Ureter (tissue), 1 donor: ENCODE data around the gene FOXD4L1. TPM values are rescaled to one million over a fixed set of nuclear protein-coding genes. Genes with fewer than 3 reads are reported as not detected.
"Not testable (repeated sequence)": the region's sequence is repeated elsewhere in the genome, so short reads cannot be mapped to it uniquely, and the experiment has no call there.

Experiments used
- DNase-seq: peaks from one replicate; pipeline ENCODE4 v3.0.0-alpha.2; 2020; ENCODE audit warnings: low spot score
- total RNA-seq: library from RNA; stranded (reverse); gene quantifications from one replicate; pipeline ENCODE4 v1.2.4, GENCODE V29; 2023
- donor health status: DM: yes; HTN: yes; CAD: no.

The FOXD4L1 gene
- 0.39 TPM for total RNA-seq

DNA sequence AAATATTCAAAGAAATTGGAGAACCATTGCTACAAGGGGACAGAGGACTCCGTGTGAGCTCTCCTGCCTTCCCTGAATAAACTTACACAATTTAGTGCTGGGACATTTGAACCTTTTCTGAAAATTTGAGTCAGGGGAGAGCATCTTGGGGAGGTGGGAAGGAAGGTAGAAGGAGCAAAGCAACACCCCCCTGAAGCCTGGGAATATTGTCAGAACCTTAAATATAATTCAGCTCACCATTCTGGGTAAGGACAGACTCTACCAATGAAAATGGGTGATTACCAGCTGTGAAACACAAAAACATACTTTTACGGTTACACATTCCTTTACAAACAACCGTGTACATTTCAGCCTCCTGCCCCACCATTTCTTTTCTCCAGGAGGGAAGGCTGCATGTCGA, at the start of gene FOXD4L1:
TSS of gene FOXD4L1 (plus strand) at position 301 of the 400 bp plus-strand sequence. CDS start 592 bp downstream, outside the sequence.
- not testable (repeated sequence) for DNase-seq

DNA sequence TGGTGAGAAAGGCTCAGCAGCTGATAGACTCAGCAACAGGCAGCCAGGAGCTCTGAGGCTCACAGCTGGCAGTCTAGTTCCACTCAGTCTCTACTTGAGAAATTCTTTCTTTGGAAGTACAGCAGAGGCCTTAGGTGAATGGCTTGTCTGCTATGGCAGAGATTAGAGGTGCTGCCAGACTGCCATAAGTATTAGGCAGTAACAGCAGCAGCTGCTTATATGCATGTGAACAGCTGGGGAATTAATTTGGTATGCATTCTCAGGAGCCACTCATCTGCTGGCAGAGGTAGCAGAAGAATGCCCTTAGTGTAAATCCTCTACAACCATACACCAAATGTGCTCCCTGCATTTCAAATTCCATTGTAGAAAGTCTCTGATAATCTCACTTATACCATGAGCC, 32.7 kb upstream of the FOXD4L1 start:
- not testable (repeated sequence) for DNase-seq

DNA sequence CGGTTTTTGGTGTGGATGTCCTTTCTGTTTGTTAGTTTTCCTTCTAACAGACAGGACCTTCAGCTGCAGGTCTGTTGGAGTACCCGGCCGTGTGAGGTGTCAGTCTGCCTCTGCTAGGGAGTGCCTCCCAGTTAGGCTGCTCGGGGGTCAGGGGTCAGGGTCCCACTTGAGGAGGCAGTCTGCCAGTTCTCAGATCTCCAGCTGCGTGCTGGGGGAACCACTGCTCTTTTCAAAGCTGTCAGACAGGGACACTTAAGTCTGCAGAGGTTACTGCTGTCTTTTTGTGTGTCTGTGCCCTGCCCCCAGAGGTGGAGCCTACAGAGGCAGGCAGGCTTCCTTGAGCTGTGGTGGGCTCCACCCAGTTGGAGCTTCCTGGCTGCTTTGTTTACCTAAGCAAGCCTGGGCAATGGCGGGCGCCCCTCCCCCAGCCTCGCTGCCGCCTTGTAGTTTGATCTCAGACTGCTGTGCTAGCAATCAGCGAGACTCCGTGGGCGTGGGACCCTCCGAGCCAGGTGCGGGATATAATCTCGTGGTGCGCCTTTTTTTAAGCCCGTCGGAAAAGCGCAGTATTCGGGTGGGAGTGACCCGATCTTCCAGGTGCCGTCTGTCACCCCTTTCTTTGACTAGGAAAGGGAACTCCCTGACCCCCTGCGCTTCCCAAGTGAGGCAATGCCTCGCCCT, 21.6 kb upstream of the FOXD4L1 start:
- DNase-seq = not testable (repeated sequence)

DNA sequence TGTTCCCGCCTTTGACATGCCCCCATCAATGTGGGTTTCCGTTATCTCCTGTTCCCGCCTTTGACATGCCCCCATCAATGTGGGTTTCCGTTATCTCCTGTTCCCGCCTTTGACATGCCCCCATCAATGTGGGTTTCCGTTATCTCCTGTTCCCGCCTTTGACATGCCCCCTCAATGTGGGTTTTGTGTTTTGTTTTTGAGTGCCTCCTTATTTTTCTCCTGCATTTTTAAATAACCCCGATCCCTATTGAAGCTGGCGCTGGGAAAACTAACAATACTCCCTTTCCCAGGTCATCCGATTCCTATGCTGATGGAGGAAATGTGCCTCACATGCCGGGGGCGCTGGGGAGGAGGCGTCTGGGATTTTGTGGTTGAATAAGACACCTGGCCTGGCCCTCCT, 1.9 kb upstream of the FOXD4L1 start:
- not testable (repeated sequence) for DNase-seq

DNA sequence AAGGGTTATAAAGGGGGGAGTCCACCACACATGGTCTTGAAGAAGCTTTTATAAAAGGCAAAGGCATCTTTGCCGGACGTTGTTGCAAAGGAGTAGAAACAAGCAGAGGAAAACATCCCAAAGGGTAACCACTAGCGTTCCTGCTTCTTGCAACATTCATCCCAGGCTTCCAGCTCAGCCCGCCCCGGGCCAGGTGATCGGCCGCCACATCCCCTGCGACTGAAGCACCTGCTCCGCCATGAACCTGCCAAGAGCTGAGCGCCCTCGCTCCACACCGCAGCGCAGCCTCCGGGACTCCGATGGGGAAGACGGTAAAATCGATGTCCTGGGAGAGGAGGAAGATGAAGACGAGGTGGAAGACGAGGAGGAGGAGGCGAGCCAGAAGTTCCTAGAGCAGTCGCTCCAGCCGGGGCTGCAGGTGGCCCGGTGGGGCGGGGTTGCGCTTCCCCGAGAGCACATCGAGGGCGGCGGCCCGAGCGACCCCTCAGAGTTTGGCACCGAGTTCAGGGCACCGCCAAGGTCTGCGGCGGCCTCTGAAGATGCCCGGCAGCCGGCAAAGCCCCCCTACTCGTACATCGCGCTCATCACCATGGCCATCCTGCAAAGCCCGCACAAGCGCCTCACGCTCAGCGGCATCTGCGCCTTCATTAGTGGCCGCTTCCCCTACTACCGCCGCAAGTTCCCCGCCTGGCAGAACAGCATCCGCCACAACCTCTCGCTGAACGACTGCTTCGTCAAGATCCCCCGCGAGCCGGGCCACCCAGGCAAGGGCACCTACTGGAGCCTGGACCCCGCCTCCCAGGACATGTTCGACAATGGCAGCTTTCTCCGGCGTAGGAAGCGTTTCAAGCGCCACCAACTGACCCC, 787 bp downstream of the FOXD4L1 start:
- not testable (repeated sequence) for DNase-seq

DNA sequence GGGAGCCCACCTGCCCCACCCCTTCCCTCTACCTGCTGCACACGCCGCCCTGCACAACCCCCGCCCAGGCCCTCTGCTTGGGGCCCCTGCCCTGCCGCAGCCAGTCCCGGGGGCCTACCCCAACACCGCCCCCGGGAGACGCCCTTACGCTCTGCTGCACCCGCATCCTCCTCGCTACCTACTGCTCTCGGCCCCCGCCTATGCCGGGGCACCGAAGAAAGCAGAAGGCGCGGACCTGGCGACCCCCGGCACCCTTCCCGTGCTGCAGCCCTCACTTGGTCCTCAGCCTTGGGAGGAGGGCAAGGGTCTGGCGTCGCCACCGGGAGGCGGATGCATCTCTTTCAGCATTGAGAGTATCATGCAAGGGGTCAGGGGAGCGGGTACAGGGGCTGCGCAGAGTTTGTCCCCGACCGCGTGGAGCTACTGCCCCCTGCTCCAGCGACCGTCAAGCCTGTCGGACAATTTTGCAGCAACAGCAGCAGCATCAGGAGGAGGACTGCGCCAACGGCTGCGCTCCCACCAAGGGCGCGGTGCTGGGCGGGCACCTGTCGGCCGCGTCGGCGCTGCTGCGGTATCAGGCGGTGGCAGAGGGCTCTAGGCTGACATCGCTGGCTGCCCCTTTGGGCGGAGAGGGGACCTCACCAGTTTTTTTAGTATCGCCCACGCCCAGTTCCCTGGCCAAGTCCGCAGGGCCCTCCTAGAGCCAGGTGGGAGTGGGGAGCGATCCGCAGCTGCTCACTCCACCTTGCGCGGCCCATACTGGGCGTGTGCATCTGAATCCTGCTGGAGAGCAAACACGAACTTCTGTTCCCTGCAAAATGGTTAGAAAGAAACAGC, 1.6 kb downstream of the FOXD4L1 start:
- DNase-seq = not testable (repeated sequence)

DNA sequence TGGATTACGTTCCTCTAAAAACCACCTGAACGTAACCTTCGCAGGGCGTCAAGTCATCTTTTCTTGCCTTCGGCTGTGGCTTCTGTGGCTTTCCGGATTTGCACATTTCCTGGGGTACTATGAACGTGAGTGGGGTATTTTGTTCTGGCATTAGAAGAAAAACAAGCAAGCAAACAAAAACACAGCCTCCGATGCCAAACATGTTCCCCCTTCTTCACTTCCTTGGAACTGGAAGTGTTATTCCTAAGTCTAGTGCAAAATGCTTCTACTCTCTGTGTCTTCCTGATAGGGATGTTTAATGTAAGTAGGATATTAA, 2.2 kb downstream of the FOXD4L1 start:
- not testable (repeated sequence) for DNase-seq

DNA sequence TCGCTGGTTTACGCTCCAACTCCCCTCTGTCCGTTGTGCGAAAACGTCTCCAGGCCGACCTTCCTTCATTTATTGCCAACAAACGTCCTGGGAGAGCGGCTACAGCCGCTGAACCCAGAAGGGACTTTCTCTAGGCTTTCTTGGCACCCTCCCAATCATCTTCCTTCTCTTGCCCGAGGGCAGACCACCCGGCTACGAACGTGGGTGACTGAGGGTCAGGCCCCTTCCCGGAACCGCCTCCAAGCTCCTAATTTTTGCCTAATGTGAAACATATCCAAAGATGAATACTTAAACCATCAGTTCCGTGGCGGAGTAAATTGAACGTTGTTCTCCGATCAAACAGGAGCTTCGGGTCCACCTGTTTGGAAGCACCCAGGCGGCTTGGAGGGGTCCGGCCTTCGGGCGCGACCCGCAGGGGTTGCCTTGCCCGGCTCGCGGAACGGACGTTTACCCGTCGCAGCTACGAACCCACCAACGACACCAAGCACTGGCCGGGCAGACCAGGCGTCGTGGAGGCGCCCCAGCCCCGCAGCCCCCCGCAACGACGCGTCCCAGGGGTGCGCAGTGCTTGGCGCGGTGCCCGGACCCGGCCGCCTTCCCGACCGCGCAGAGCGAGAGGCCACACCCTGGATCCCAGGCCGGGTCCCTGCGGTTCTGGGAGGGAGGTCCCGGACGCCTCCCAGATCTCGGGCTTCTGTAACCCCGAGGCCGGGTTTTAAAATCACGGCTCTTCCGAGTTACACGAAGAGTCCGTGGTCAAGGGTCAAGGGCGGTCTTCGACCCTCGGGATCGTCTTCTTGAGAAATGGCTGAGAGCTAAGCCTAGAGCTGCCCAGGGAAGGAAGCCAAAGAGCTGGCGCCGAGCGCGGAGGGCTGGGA, 4.0 kb downstream of the FOXD4L1 start:
- DNase-seq = not testable (repeated sequence)

DNA sequence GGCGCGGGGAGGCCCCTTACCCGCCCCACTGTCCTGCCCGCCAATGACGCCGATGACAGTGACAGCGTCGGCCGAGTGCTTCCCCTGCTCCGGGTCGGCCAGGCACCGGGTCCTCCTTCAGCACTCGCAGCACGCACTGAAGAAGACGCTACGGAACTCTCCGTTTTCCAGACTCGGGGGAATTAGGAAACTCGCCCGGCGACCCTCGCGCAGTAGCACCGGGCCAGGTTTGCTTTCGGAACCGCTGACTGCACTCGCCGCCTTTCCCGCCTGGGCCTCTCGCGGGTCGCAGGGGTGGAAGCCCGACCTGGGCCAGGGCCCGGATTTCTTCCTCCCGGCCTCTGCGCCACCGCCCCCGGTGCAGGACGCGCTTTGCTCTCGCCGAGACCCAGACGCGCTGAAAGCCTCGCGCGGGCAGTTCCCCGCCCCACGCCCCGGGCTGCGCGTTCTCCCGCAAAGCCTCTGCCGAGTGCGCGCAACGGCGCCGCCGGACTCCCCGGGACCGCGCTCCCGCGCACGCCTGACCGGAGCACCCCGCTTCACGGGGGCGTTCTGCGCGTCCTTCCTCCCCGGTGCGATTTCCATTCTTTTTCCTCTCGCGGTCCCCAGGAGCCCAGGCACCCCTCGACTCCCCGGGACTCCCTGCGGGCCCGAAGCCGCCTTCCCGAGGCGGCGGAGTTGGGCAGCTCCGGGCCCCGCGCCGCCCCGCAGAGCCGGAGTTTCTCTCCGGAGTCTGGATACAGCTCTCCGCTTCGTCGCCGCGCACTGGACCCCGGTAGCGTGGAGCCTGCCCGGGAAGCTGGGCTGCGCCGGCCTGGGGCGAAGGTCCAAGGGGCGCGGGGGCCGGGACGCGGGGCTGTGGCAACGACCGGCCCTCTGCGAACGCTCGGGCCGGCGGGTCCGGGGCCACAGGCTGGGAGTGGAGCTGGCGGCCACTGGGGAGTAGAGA, 4.9 kb downstream of the FOXD4L1 start:
- not testable (repeated sequence) for DNase-seq

DNA sequence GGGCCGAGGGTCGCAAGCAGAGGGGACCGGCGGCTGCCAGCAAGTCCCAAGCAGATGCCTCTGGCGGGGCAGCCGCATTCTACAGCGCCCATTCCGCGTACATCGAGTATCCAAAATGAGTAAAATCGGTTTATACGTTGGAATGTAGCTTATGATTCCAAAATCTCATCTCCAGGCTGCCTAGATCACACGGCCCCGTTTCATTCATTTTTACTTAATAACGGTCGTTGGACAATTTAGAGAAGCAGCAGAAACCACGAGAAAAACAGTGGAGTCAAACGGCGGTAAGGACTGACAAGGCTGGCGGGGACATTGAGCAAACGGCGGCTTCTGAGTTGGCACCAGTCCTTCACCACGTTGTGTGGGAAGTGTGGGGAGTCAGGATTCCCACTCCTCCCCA, 5.6 kb downstream of the FOXD4L1 start:
- not testable (repeated sequence) for DNase-seq

DNA sequence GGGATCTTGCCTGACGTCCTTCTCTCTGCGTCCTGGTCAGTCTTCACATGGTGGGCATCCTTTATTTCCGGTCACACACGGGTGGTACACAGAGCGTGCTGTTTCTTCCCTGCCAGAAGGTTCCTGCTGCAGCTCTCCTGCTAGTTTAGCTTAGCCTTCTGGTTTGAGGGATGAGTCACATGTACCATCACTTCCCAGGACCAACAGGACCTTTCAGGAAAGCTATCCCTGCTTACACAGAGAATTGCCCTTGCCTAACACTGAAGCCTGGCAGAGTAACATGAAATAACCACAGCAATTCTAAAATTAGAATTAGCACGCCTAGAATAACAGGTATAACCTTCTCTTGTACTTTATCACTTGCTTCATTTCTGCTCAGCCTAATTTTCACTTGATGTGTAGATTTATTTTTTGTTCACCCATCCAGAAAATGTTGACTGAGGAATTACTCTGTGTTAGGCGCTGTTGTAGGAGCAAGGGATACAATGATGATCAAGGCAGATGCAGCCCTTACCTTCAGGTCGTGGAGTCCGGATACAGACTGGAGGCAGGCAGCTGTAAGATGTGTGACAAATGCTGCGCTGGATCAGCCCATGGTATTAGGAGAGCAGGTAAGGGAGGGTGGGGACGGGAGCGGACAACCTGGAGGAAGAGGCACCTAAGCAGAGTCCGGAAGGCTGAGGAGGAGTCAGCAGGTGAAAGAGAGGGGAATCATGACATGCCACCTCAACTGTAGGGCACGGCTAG, 9.1 kb downstream of the FOXD4L1 start:
- not testable (repeated sequence) for DNase-seq

DNA sequence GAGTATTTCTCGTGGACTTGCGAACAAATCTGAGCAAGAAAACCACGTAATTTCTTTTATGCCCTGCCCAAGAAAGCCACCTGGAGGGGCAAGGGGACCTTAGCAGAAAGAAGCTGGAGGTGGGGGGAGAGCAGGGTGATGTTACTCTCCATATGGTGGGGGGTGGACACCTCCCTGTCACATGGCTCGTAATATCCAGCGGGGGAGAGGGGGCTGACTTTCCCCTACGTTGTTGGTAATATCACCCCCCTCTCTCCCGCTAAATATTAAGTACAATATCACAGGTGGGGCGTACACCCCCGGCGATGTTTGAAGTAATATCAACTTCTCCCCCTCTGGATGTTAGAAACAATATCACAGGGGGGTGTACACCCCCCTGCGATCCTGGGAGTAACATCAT, 9.7 kb downstream of the FOXD4L1 start:
- DNase-seq = not testable (repeated sequence)

DNA sequence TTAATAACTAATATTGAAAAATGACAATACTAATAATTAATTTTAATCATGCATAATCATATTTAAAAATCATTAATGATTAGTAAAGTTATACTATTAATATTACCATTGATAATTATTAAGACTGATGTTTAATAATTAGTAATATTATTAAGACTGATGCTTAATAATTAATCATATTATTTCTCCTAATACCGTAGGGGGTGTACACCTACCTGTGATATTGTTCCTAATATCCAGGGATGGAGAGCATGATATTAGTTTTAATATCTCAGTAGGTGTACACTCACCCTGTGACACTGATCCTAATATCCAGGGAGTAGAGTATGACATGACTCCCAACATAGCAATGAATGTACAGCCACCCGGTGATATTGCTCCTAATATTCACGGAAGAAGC, 12.4 kb downstream of the FOXD4L1 start:
- DNase-seq = not testable (repeated sequence)

DNA sequence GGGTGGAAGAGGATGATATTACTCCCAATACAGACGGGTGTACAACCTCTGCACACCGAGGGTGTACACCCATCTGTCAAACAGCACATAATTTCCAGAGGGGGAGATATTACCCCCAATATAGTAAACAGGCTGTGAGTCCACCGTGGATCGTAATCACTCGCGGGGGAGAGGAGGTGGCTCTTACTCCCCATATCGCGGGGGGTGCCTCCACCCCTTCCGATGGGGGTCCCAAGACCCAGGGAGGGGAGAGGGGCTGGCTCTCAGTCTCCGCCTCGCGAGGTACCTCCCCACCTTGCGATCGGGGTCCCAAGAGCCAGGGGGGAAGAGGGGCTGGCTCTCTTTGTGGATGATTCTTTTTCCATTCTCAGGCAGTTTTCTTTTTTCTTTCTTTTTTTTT, 13.4 kb downstream of the FOXD4L1 start:
- DNase-seq = not testable (repeated sequence)

DNA sequence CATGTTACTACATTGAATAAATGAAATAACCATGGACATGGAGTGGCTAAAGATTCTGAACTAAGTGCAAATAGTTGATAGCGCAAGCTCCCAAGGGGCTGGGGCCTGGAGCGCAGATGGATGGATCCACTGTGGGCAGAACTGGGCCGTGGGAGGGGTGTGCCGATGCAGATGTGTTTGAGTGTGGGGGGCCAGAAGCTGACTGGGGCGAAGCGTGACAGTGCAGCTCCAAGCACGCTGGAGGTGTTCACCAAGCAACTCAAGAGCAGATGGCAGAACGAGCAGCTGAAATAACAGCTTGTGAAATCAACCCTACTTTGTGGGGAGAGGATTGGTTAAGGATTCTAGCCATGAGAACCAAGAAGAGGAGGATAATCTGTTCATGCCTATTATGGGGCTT, 17.0 kb downstream of the FOXD4L1 start:
- DNase-seq = not testable (repeated sequence)

DNA sequence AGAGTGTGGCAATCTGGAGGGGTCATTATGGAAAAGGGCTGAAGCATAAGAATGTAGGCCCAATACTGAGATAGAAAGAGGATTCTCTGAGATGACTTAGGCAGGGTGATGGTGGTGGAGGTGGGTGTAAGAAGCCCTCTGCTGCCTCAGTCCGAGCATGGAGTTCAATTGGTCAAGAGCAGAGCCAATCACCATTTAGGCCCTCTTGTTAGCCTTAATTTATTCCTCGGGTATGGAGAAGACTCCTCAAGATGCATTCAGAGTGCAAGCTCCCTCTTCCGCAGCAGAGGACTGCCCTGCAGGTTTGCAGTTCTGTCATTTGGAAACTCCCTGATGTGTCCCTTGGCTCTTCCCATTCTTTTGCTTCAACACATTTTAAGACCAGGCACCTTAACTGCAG, 17.5 kb downstream of the FOXD4L1 start:
- DNase-seq = not testable (repeated sequence)

DNA sequence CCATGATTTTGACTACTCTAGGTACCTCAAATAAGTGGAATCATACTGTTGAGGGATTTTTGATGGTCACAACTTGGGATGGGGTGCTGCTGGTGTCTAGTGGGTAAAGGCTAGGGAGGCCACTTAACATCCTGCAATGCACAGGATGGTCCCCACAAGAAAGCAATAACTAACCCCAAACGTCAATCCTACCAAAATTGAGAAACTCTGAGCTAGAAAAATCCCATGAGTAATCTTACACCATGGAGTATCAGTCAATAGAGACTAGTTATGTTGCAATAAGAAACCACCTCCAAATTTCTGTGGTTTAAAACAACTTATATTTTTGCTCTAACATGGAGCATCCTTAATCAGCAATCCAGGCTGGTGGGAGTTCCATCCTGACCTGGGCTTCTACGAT, 18.6 kb downstream of the FOXD4L1 start:
- not testable (repeated sequence) for DNase-seq

DNA sequence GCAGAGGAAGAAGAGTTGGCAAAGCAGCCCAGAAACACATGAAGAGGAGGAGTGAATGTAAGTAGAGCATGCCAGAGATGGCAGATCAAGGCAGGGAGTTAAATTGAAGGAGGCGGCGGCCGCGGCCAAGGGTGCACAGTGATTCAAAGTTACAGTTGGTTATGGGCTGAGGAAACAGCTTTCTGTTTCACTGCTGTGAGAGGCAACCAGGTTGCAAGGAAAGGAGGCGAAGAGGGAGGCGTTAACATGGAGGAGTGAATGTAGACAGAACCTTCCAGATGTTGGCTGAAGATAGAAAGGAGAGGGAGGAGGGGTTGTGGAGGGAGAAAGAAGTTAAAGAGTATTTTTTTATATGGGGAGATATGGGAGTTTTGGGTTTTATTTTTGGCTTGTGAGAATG, 22.4 kb downstream of the FOXD4L1 start:
- not testable (repeated sequence) for DNase-seq

DNA sequence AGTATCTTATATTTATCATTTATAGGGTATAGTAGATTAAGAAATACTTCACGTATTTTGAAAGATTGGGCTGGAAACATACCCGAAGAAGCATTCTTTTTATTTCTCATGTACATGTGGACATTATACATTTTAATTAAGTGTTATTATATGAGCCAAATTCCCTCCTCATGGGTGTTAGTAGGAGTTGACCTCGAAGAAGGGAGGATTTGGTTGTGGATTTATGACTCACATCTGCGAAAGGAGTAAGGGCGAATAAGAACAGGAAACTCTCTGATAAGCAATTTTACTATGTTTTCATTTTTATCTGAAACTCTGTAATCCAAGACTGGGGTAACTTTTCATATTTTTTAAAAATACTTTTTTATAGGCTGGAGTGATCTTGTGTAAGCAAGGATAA, 23.0 kb downstream of the FOXD4L1 start:
- DNase-seq = not testable (repeated sequence)
